Measurements from ENCODE around the gene KRTAP9-6.
"Not testable (repeated sequence)": the region's sequence is repeated elsewhere in the genome, so short reads cannot be mapped to it uniquely, and the experiment has no call there.

DNA sequence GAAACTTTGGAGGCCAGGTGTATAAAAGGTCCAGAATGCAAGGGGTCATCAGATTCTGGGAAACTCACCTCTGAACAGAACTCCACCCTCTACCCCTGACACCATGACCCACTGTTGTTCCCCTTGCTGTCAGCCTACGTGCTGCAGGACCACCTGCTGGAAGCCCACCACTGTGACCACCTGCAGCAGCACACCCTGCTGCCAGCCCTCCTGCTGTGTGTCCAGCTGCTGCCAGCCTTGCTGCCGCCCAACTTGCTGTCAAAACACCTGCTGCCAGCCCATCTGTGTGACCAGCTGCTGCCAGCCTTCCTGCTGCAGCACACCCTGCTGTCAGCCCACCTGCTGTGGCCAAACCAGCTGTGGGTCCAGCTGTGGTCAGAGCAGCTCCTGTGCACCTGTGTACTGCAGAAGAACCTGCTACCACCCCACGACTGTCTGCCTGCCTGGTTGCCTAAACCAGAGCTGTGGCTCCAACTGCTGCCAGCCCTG, 27.2 kb upstream of the KRTAP9-6 start, which contains the start of gene KRTAP9-8:
- TF ChIP-seq, protein P1, sequence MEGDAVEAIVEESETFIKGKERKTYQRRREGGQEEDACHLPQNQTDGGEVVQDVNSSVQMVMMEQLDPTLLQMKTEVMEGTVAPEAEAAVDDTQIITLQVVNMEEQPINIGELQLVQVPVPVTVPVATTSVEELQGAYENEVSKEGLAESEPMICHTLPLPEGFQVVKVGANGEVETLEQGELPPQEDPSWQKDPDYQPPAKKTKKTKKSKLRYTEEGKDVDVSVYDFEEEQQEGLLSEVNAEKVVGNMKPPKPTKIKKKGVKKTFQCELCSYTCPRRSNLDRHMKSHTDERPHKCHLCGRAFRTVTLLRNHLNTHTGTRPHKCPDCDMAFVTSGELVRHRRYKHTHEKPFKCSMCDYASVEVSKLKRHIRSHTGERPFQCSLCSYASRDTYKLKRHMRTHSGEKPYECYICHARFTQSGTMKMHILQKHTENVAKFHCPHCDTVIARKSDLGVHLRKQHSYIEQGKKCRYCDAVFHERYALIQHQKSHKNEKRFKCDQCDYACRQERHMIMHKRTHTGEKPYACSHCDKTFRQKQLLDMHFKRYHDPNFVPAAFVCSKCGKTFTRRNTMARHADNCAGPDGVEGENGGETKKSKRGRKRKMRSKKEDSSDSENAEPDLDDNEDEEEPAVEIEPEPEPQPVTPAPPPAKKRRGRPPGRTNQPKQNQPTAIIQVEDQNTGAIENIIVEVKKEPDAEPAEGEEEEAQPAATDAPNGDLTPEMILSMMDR (conservative IDR thresholded peaks at IDR 0.05 in 1 of 2, IDR thresholded peaks at IDR 0.05 in 1 of 2; ENCODE audit: low read depth in 1 of 2, low read length in 2 of 2): not testable (repeated sequence)
- TF ChIP-seq EZH2 (IDR thresholded peaks at IDR 0.05; ENCODE audit: low read length, missing control alignments): not testable (repeated sequence)

Measured in fibroblast of lung (primary cell).